Activated naive CD4-positive, alpha-beta T cell treated with anti-CD3 and anti-CD28 coated beads, Interleukin-2, amount 50 U/mL, for 16 hours (primary cell): ENCODE data around the gene SP140L.
"Not testable (repeated sequence)": the region's sequence is repeated elsewhere in the genome, so short reads cannot be mapped to it uniquely, and the experiment has no call there.

Experiments used
- DNase-seq: peaks from one replicate; pipeline ENCODE4 v3.0.0-alpha.2; 2020

The SP140L gene

DNA sequence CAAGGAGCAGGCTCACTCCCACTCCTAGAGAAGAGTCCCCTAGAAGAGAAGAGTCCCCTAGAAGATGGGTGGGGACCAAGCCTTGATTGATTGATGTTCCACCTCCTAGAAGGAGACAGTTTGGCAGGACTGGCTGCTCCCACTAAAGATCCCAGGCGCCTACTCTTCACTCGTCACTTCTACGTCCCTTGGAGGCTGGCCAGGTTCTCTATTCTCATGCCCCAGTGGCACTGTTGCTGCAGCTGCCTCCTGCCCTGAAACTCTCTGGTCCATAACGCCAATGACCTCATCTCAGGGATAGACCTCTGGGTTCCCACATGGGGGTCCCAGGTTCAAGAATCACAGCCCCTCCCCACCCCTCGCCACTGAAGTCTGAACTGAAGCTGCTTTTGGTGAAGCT lies 2.5 kb upstream of the SP140L start:
- DNase-seq: no peak

DNA sequence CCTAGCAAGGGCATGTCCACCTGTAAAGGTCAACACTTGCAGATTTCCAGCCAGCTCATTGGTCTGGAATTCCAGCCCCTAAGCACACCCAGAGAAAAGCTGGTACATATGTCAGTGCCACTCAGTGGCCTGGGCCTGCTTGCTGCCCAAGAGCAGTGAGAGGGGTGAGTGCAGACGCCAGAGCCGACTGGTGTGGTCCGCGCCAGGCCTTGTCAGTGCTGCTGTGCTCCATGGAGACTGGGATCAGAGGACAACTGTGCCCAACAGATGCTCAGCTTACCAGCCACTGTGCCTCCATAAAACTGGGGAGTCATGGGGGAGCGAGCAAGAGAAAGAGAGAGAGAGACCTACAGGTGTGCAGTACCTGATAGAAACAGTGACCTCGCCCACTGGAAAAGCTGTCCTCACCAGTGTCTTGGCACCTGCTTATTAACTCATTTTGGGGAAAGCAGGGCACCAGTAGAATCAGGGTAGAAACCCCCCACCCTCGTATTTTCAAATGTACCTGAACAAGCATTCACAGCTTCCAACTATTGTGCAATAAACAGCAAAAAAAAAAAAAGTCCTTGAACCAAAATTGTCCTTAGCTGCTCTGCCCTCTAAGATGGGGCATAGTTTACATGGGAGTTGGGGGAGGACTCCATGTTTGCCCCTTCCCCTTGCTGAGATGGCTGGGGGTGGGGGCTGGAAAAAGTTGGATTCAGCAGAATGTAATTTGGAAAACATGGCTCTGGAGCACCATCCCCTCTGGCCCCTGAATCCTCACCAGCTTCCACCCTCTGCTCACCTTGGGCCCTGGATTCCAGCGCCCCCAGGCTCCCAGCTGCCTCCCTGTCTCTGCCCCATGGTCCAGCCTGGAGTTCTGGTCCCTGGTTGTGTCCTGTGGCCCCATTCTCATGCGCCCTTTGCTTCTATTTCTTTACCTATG lies 1.4 kb upstream of the SP140L start:
- no peak for DNase-seq

DNA sequence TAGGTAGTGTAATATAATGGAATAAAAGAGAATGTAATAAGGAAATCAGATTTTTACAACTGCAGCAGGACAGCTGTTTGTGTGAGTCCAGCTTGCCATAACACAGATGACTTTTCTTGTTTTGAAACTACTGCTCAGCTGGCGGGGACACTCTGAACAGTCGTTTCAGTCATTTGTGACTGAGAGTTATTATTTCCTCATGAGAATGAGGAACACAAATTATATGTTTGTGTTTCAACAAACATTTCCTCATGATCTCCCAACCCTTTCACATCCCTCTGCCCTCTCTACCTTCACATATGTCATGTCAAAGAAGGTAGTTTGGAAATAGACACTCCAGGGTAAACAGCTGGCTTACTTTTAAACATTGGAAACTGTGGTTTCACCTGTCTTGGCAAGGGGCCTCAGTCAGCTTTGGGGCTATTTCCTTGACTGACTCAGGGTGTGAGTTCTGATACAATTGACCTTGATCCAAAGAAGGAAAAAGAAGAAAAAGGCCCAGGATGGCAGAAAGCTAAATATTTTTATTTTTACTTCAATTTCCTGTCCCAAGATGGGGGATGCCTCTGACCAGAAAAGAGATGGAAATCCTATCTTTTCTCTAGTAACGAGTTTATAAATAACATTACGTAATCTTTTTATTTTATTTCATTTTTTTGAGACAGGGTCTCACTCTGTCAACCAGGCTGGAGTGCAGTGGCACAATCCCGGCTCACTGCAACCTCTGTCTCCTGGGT lies 593 bp downstream of the SP140L start:
- DNase-seq: no peak

DNA sequence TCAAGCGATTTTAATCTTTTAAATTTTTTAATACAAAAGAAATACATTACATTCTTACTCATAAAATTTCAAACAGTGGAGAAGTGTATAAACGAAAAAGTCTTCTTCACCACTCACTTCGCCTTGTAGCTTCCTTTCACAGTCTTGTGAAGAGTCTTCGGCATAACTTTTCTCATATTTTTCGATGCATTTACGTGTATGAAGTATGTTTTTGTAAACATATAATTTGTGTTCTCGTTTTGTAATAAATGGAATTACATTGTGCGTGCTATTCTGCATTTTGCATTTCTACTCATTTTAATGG lies 1.1 kb downstream of the SP140L start:
- no peak for DNase-seq

DNA sequence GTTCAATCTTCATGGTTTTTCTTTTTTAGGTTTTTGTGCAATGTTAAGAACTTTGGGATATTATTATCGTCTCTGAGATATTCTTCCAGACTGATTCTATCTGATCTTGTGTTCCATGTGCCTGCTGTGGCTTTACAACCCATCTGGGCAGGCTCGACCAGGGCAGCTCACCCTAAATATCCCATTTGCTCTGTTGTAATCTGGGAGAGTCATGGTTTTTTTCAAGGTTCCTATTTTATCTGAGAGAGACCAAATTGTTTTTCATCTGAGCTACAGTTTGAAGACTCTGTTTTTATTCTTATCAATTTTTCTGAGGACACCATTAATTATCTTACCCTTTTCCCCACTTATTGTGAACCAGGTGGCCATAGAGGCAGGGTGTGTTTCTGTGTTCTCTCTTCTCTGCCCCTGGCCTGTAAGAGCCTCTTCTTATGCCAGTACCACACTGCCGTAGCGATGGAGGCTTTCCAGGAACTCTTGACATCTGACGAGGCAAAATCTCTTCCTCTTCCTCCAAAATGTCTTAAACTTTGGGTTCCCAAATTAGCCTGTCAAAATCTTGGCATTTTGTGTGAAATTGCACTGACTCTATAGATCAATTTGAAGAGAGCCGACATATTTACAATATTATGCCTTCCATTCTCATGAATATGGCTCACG lies 3.1 kb downstream of the SP140L start:
- no peak for DNase-seq

DNA sequence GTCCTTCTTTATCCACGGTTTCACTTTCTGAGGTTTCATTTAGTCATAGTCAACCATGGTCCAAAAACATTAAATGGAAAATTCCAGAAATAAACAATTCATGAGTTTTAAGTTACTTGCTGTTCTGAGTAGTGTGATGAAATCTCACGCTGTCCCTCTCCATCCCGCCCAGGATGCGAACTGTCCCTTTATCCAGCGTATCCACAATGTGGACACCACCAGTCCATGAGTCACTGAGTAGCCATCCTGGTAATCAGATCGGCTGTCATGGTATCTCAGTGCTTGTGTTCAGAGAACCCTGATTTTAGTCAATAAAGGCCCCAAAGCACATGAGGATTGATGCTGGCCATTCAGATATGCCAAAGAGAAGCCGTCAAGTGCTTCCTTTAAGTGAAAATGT lies 3.7 kb downstream of the SP140L start:
- no peak for DNase-seq

DNA sequence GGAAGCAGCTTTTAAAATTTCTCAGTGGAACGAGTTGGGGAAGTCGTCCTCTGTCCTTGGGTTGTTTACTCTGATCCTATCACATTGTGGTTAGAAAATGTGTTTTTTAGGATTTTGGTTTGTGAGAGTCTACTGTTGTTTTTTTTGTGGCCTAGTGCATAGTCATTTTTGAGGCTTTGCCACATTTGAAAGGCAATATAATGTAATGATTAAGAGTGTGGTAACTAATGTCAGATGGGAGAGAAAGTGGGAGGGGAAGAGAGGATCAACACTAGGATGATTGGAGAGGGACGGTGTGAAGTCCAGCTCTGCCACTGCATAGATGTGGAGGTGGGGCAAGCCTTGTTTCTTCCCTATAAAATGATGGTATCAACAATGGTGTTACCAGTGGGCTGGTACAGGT lies 8.5 kb downstream of the SP140L start:
- DNase-seq: no peak

DNA sequence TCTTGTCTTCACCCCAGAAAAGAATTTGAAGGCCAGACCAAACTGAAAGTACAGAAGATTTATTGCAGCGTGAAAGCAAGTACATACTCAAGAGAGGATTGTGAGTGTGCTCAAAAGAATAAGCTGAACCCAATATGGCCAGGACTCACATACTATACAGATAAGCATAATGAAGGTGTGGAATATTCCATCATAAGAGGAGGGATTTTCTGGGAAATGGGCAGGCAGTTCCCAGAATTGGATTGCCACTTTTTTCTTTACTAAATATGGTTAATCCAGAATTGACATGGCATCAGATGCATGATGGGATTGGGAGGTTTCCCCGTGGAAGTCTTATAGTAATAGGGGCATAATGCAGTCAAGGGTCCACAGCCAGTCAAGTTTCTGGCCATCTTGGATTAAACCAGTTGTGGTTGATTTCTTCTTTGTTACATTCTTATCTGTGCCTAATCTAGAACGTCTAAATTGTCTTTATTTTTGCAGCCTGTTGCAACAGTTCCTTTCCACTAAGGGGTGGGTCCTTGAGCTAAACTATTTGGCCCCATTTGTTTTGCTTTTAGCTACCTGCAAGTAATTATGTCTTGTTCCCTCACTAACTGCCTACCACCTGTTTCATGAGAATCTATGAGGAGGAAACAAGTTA lies 9.0 kb downstream of the SP140L start:
- no peak for DNase-seq

DNA sequence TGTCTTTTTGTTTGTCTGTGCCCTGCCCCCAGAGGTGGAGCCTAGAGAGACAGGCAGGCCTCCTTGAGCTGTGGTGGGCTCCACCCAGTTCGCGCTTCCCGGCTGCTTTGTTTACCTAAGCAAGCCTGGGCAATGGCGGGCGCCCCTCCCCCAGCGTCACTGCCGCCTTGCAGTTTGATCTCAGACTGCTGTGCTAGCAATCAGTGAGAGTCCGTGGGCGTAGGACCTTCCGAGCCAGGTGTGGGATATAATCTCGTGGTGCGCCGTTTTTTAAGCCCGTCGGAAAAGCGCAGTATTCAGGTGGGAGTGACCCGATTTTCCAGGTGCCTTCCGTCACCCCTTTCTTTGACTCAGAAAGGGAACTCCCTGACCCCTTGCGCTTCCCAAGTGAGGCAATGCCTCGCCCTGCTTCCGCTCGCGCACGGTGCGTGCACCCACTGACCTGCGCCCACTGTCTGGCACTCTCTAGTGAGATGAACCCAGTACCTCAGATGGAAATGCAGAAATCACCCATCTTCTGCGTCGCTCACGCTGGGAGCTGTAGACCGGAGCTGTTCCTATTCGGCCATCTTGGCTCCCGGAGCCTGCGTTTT lies 15.0 kb downstream of the SP140L start:
- DNase-seq: not testable (repeated sequence)

DNA sequence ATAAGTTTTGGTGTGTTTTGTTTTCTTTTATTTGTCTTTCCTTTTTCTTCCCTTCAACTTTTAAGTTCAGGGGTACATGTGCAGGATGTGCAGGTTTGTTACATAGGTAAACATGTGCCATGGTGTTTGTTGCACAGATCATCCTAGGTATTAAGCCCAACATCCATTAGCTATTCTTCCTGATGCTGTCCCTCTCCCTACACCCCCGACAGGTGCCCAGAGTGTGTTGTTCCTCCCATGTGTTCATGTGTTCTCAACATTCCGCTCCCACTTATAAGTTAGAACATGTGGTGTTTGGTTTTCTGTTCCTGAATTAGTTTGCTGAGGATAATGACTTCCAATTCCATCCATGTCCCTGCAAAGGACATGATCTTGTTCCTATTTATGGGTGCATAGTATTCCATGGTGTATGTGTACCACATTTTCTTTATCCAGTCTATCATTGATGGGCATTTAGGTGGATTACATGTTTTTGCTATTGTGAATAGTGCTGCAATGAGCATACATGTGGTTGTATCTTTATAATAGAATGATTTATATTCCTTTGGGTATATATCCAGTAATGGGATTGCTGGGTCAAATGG lies 16.1 kb downstream of the SP140L start:
- not testable (repeated sequence) for DNase-seq

DNA sequence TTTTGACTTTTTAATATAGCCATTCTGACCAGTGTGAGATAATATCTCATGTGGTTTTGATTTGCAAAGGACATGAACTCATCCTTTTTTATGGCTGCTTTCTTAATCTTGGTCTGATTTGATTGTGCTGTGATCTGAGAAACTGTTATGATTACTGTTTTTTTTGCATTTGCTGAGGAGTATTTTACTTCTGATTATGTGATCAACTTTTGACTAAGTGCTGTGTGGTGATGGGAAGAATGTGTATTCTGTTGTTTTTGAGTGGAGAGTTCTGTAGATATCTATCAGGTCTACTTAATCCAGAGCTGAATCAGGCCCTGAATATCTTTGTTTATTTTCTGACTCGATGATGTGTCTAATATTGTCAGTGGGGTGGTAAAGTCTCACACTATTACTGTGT lies 16.8 kb downstream of the SP140L start:
- no peak for DNase-seq

DNA sequence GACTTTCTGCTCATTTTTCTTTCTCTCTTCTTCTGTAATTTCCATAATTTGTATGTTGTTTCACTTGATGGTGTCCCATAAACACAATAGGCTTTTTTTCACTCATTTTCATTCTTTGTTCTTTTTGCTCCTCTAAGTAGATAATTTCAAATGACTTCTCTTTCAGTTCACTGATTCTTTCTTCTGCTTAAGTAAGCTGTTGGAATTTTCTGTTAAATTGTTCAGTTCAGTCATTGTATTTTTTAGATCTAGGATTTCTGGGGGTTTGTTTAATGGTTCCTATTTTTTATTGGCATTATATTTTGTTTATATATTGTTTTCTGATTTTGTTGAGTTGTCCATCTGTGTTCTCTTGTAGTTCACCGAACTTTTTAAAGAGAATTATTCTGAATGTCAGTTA lies 19.5 kb downstream of the SP140L start:
- DNase-seq: no peak

DNA sequence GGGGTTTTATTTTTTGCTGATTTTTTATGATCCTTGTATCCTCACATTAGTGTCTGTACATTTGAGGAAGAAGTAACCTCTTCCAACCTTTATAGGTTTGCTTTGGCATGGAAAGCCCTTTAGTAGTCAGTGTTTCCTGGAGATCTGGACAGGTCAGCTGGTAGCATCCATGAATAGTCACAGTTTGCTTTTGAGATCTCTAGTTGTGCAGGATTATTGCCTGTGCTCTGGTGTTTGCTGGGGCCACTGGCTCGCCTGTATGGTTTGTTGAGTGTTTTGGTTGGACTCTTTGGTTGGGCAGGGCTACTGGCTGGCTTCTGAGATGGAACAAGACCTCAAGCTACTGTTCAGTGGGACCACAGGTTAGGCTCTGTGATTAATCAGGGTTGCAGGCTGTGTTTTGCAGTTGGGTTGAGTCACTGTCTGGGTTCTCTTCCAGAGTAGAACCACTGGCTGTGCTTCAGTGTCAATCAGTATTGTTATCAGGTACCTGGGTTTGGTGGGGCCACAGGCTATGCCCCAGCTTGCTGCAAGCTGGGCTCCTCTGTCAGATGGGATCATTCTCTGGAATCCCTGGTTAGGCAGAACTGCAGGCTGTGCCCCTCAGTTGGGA lies 20.0 kb downstream of the SP140L start:
- no peak for DNase-seq

DNA sequence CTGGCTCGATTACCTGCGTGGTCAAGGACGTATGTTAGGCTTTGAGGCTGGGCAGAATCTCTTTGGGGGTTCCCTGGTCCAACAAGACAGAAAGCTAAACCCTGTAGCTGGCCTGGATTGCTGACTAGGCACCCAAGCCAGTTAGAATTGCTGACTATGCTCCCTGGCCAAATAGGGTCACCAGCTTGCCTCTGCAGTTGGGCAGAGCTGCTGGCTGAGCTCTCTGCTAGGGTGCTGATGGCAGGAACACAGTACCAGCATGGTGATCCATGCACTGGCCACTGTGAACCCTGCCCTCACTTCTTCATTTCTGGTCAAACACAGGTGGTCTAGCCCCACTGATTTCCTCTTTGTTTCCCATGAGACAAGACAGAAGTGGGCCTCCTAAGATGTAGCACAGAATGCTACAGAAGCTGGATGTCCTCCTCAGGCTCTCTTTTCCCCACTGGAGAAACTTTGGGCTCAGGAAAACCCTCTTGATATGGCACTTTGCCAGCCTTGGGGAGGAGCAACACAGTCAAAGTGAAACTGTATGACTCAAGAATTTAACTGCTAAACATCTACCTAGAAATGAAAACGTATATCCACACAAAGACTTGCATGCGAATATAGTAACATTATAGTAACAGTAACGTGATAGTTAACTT lies 20.8 kb downstream of the SP140L start:
- DNase-seq: peak; percentile 35

DNA sequence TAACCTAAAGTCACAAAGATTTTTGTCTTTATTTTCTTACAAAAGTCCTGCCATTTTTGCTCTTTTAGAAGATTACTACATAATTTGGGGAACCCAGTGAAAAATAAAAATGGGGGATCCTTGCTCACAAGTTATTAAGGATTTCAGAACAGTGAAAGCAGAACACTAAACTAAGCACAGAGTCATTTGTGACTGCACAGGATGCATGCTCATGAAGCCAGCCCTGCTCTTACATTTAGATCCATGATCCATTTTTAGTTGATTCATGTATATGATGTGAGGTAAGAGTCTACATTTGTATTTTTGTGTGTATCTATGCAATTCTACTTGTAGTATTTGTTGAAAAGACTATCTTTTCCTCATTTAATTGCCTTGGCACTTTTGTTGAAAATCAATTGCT lies 21.8 kb downstream of the SP140L start:
- DNase-seq: no peak

DNA sequence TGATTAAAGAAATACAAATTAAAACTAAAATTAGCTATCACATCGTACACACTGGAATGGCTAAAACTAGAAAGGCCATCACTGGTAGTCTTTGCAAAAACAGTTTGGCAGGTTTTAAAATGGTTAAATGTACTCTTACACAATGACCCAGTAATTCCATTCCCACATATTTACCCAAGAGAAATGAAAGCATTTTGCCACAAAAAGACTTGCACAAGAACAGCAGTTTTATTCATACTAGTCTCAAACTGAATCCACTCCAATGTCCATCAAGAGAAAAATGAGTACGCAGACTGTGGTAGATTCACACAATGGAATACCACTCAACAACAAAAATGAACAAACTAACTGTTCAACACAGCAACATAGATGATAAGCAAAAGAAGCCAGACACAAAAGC lies 29.1 kb downstream of the SP140L start:
- no peak for DNase-seq

DNA sequence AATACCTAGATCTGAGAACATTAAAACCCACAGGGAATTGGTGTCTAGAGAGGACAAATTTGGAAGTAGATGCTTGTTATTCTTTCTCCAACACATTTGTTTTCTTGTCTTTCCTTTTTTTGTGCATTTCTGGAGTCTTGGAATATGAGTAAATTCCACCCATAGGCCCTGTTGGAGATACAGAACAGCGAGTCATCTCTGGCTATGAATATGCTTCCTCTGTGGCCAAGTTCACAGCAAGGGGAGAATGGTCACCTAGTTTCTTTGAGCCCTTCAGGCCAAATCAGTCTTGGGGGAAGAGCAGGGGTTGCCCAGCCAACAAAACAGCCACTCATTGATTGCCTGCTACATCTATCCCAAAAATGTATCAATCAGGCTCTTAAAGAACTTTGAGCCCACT lies 31.3 kb downstream of the SP140L start:
- DNase-seq: no peak

DNA sequence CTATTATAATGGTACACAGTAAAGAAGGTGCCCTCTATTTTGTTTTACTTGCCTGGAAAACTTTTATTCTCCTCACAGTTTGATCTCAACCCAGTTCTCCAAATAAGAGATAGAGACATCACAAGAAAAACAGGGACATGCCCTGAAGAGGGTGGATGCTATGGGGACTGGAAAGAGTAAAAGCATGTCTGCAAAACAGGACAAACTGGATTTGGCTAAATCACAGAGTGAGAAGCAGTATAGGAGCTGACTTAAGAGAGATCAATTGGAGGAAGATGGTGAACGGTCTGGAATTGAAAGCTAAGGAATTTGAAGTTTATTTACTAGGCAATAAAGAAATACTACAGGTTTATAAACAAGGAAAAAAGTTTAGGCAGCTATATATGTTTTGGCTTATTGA lies 33.0 kb downstream of the SP140L start:
- no peak for DNase-seq

DNA sequence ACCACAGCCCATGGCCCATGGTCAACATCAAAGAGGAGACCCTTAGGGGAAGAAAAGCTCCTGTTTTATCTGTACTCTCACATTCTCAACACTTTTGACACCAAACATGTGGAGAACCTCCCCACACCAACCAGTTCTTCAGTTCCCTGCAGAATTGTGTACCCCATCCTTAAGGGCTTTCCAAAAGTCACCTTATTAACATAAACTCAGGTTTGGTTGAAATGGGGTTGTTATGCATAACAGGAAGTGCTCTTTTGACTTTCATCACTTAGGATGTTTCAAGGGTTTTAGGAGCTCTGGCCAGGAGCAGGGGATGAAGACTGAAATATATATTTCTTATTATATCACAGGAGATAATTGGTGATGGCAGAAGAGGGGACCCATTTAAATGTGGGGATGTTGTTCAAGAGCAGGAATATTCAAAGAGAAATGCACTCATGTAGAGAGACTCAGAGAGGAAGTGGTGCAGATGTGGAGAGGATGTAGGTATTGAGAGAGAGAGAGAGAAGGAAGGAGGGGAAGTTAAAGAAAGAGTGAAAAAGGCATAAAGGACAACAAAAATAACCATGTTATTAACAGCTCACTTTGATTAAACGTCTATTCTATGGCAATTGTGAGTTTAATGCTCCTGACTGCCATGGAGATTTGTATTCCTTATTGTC lies 35.2 kb downstream of the SP140L start:
- DNase-seq: no peak

DNA sequence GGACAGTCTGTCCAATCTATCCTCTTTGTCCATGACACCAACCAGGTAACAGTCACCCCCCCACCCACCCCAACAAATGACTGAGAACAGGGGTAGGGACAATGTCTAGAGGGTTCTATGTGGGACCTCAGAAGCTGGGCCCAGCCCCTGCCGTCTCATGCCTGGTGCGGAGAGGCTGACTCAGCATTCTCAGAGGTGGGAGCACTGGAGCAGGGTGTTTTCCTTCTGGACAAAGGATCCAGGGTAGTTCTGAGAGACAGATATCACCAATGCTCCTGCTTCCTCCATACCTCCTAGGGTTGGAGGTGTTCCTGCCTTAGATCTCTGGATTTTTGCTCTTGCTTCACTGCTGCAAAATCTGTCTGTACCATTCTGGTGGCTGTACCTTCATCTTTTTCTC lies 55.1 kb downstream of the SP140L start:
- DNase-seq: no peak

DNA sequence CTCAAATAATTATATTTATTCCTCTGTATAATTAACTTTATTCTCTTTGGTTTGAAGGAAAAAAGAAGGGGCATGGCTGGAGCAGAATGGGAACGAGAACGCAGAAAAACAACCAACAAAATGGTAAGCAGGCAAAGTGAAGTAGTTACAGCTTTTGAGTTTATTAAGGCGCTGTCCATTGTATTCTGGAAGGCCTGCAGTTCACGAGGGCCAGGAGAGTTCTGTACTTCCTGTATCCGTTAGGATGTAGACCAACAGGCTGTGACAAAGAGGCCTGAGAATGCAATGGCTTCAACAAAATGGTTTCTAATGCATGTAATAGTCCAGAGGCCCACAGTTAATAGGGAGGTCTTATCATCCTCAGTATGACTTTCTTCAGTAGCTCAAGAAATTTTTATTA lies 56.5 kb downstream of the SP140L start:
- DNase-seq: no peak
